Activated CD4-positive, CD25-positive, alpha-beta regulatory T cell treated with anti-CD3 and anti-CD28 coated beads, Interleukin-2, amount 50 U/mL, for 24 hours (primary cell): ENCODE results near the gene ANO1.

Source experiments
- ATAC-seq, 2 donors: fragments of 150-1000 bp; cut with Tn5 transposase; one replicate each; pipeline ENCODE4 v1.10.0; 2021; ENCODE audit warnings: mild to moderate bottlenecking in 1 of 2, moderate library complexity in 1 of 2

ANO1 gene

DNA sequence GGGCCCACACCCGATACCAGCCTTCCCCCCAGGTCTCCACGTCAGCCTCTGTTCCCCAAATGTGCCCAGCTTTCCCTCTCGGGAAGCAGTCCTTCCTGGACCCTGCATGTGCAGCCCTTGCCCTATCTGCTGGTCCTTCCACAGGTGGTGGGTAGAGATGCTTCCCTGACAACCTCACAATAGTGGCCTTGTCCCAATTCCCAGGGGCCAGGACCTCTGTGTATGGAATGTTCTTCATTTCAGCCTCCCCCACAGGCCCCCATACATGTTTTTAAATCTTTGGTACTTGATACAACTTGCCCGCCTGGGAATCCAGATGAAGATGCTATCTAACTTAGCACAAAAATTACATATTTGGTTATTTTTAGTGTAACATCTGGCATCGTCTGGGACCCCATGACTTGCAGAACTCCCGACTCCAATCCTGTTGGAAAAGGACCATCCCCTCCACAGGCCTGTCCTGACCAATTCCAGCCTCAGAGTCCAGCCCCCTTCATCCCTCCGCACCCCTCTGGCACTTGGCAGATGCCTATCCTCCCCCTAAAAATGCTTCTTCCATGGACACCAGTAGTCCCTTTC lies 39.5 kb downstream of the ANO1 start:
- ATAC-seq: no peak

DNA sequence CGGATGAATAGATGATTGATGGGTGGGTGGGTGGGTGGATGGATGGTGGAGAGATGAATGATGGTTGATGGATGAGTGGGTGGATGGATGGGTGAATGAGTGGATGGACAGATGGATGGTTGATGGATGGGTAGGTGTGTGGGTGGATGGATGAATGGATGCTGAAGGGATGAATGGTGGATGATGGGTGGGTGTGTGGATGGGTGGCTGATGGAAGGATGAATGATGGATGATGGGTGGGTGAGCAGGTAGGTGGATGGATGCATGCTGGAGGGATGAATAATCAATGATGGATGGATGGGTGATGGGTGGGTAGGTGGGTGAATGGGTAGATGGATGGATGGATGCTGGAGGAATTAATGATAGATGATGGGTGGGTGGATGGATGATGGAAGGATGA lies 40.5 kb downstream of the ANO1 start:
- ATAC-seq: no peak

DNA sequence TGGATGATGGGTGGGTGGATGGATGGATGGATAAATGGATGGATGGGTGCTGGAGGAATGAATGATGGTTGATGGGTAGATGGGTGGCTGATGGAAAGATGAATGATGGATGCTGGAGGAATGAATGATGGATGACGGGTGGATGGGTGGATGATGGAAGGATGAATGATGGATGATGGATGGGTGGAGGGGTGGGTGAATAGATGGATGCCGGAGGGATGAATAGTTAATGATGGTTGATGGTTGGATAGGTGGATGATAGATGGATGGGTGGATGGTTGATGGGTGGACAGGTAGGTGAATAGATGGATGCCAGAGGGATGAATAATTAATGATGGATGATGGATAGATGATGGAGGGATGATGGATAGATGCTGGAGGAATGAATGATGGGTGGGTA lies 41.4 kb downstream of the ANO1 start:
- no peak for ATAC-seq

DNA sequence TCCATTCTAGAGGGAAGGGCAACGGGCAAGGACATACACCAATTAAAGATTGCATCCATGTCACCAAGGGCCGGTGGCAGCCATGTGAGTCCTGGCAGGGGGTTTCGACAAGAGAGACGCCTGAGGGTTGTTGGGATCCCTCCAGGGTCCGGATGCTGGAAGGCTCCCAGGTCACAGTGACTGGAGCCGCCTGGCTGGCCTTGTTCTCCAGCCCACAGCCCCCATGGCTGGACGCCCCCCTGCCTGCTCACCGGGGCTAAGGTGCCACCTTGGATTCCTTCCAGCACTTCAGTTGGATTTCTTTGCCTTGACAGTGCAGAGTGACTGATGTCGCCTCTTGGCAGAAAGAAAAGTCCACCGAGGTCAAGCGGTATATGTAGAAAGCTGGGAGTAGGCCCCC lies 42.6 kb downstream of the ANO1 start:
- ATAC-seq: no peak

DNA sequence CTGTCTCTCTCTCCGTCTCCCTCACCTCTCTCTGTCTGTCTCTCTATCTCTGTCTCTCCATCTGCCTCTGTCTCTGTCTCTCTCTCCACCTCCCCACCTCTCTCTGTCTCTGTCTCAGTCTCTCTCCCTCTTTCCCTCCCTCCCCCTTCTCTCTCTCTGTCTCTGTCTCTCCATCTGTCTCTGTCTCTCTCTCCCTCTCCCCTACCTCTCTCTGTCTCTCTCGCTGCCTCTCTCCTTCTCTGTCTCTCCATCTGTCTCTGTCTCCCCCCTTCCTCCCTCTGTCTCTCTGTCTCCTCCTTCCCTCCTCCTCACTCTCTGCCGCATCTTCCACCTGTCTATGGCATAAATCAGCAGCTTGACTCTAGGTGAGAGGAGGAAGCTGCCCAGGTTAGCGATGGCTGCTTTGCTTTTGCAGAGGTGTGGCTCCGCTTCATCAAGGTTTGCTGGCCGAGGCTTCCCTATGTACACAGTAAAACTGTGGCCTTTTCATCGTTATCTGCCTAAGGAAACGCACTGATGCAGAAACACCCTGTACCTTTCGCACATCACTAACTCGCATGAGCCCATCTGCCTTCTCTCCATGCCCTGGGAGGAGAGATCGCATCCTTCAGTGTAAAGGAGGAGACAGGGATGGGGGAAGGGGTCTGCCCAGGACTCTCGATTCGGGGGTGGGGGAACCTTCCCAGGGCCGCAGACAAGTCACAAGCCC lies 44.5 kb downstream of the ANO1 start:
- no peak for ATAC-seq

DNA sequence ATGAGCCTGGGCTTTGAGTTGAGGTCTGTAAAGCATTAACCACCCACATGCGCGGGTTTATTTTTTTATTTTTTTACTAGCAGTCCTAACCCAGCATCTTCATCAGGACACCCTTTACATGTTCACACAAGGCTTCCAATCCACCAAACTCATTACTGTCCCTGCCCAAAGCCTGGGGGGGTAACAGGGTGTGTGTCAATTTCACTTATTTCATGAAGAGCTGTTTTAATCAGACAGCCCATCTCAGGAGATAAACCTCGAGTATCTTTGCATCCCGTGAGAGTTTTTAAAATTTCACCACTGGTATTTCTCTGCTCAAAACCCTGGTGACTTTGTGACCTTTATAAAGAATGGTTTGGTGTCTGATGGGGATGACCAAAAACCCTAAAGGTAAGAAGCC lies 45.6 kb downstream of the ANO1 start:
- no peak for ATAC-seq

DNA sequence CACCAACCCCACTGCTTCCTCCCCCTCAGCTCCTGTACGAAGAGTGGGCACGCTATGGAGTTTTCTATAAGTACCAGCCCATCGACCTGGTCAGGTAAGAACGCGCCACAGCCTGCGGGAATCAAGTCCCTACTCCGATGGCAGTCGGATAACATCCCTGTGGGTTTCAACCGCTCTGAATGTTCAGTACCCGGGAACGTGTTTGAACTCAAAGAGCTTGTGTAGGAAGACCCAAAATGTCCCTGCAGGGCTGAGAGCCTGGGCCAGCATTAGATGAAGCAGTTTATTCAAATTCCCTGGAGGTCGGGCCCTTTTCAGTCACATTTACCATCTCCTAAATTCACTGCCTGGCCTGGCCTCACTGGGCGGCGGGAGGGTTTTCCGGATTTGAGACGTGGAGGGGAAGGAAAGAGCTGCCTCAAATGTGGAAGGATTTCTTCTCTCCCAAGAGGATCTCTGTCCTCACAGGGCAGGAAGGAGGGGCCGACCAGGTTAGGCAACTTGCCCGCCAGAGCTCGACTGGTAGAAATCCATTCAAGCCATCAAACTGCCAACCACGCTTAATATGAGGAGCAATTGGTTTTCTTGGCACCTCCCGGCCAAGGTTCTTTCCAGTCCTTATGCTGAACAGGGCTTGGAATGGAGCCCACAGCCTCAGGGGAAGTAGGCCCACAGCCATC lies 46.3 kb downstream of the ANO1 start:
- no peak for ATAC-seq

DNA sequence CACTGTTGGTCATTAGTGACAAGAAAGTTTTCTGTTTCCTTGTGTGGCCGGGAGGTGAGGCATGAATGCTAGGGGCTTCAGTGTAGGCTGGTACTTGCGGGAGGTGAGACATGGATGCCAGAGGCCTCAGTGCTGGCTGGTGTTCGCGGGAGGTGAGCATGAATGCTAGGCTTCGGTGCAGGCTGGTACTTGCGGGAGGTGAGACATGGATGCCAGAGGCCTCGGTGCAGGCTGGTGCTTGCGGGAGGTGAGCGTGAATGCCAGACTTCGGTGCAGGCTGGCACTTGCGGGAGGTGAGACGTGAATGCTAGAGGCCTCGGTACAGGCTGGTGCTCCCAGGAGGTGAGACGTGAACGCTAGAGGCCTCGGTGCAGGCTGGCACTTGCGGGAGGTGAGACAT lies 48.4 kb downstream of the ANO1 start:
- no peak for ATAC-seq

DNA sequence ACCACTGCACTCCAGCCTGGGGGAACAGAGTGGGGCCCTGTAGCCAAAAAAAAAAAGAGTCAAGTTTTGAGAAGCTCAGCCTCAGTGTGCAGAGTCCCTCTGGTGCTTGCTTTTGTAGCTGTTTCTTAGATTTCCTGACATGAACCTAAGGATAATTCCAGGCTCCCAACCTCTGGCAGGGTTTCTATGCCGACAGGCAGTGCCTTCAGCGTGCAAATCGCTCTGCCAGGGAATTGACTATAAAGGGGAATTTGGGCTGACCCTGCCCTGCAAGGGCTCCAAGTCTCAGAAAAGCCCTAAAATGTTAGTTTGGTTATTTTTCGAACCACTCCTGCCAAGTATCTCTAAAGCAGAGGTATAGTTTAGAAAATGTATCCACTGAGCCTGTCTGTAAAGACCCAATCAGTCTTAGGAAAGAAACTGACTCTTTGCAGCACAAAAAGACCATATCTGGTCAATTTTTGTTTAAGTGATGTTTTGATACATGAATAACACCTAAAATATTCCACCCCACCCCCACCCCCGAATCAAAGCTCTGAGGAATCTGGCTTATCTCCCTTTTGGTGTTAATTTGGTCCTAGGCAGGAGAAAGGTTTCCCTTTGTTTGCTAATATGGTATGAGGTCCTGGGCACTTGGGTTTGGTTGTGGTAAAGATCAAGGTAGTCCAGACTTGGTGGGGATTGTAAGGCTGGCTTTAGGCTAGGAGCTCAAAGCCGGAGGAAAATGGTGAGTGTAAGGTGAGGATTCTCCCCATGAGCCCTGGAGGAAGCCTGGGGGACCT lies 49.7 kb downstream of the ANO1 start:
- ATAC-seq: no peak

DNA sequence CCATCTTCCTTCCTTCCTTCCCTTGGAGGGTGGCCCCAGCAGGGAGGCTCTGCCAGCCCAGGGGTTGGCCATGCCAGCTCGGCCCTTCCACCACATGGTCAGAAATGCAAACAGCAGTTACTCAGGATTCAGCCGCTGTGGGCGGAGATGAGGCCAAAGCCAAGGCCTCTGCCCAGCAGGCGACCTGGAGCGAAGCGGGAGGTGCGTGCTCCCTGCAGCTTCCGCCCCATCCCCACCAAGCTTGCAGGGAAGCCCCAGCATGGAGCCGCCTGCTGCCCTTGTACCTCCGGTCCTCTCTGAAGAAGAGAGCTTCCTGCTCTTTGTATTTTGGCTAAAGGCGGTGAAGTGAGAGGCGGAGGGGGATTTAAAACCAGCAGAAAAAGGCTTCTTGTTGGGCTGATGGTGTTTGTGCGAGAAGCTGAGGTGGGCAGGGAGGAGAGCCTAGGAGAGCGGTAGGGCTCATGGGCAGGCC lies 50.4 kb downstream of the ANO1 start:
- no peak for ATAC-seq

DNA sequence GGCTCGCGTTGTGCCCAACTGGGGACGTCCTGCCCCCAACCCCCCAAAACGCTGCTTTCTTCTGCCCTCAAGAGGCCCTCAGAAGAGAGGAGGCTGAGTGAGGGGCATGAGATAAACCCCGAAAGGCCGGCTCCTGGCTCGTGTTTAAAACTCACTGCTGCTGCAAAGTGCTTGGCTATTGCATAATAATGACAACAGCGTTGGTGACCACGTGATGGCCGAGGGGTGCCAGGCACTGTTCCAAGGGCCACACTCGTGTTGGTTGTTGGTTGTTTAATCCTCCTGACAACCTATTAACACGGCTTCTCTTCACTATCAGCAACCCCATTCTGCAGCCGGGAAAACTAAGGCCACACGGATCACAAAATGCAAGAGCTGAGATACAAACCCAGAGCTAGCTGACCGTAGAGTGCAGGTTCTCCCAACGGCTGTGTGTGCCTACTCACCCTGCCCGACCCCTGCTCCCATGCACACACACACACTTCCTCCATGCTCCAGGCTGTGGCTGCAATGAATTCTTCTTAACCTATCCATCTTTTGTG lies 51.0 kb downstream of the ANO1 start:
- no peak for ATAC-seq

DNA sequence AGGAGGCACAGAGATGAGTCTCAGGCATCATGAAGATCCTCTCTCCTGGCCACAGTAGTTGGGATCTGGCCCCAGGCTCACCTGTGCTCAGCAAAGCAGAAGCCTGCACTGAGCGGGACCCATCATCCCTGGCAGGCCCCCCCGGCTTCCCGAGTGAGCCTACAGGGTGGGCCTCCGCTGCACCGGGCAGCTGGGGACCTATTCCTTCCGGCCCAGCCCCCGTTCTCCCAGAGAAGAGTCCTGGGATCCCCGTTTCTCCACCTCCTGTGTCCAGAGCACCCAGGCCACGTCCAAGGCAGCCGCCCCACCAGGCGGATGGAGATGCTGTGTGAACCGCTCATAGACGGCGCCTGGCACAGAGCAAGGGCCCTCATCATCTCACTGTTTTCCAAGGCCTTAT lies 52.5 kb downstream of the ANO1 start:
- ATAC-seq: no peak

DNA sequence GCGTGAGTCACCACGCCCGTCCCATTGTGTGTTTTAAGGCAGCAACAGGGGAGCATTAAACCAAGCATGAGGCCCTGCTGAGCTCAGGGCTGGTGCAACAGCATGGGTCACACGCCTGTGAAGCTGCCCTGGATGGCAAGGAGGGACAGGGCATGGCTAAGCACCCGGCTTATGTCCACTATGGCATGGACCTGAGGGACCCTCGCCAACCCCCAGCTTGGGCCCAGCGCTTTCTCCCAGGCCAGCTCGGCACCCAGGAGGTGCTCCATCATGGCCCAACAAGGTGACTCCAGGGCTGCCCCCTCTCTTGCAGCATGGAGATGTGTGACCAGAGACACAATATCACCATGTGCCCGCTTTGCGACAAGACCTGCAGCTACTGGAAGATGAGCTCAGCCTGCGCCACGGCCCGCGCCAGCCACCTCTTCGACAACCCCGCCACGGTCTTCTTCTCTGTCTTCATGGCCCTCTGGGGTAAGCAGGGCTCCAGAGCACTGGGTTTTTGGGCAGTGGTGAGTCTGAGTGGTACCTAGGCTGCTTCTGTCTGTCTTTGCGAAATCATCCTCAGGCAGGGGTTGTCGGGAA lies 53.6 kb downstream of the ANO1 start:
- ATAC-seq: no peak

DNA sequence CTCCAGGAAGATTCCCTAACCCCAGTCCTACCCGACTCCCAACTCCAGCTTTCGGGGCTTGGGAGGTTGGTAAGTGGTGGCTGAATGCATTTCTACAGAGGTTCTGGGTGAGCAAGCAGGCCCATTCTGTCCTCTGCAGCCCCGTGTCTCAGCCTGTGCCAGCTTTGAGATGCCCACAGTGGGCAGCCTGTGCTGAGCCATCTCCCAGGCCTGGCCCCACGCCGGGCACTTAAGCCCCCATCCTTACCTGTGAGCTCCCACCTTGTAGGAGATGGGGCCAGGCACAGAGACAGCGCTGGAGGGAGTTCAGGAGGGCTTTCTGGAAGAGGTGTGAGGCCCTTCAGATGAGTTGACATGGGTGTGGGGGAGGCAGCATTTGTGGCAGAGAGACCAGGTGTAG lies 54.5 kb downstream of the ANO1 start:
- ATAC-seq: no peak

DNA sequence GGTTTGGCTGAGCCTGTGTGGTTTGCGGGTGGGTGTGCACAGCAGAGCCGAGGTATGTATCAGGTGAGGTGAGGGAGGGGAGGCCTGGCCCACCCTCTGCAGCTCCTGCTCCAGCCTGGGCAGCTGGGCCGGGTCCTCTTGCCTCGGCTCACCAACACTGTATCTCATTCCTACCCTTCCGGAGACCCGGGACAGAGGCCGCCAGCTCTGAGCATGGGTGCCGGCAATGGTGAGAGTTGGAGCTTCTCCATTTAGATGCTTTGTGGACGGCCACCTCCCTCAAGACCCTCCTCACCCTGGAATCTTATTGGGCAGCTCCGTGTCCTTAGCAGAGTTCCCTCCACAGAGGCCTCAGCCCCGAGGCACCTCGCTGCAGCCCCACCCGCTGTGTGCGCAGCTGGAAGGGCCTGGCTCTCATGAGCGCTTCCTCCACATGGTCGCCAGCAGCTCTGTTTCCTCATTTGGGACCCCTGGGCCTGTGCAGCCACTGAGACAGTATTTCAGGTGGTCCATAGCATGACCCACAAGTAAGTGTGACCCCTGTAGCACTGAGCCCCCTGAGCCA lies 55.7 kb downstream of the ANO1 start:
- ATAC-seq: no peak

DNA sequence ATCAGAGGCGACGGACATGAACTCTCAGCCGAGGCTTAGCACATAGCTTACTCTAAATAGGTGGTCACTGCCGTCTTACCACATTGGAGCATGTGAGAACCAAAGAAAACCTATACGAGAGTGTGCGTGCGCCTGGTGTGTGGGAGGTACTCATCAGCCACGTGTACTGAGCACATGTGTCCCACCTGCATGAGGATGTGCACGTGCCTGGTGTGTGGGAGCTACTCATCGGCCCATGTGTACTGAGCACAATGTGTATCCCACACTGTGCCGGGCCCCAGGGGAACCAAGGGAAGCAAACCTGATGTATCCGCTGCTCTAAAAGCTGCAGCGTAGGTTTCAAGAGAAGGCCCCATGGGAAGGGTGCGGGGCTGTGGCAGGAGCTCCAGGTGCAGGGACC lies 56.4 kb downstream of the ANO1 start:
- ATAC-seq: no peak

DNA sequence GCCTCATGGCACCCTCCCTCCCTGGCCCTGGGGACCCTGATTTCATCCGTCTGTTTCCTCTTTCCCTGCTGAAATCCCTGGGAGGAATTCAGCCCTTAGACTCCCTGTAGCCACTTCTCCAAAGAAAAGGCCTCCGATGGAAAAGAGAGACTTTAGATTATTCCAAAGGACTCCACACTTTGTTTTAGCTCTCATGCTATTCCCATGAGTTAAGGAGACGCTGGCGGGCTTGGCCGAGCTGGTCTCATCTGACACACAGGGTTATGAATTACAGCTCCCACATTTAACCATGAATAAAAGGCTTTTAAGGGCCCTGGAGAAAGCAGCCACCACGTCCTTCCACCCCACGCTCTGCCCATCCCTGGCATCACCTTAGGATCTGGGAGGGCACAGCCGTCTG lies 57.0 kb downstream of the ANO1 start:
- ATAC-seq: no peak

DNA sequence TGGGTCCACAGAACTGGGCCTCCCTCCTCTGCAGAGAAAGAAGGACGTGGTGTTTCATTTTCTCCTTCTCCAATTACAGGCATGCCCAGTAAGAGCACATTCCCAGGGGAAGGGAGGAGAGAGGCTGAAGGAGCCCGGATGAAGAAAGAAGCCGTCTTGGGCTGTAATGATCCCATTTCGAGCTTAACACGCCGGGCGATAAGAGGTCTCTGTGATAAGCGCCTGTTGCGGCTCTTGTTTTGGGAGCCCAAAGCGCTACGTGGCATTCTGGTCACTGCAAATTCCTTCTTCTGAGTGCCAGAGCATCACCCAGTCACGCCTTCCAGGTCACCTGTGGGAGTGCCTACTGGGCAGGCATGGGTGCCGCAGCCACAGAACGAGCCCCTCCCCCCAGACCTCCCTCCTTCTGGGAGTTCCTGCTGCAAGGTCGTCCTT lies 57.5 kb downstream of the ANO1 start:
- ATAC-seq: no peak

DNA sequence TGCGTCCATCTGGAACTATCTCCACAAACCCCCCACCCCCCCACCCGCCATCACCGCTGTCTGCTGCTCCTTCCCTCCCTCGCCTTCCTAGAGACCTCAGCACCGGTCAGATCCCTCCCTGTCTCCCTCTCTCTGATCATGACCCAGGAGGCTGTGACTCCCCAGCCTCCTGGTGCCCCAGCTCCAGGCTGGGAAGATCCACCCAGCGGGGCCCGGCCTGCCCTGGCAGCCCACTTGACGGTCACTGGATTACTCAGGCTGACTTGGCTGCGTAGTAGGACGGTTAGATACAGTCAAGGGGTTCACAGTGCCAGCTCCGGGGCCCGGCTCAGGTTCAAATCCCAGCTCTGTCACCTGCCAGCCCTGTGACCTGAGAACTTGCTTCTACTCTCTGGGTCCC lies 59.3 kb downstream of the ANO1 start:
- ATAC-seq: no peak

DNA sequence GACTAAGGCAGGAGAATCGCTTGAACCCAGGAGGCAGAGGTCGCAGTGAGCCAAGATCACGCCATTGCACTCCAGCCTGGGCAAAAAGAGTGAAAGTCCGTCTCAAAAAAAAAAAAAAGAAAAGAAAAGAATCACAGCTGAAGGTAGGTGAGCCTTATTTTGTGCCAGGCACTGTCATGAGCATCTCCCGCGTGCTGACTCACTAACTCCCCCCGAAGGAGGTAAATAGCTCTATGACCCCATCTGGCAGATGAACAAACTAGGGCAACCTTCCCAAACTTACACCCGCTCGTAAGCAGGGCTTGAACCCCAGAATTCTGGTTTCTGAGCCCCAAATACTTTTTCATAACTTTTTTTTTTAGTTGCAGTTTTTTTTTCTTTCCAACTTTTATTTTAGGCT lies 60.3 kb downstream of the ANO1 start:
- no peak for ATAC-seq

DNA sequence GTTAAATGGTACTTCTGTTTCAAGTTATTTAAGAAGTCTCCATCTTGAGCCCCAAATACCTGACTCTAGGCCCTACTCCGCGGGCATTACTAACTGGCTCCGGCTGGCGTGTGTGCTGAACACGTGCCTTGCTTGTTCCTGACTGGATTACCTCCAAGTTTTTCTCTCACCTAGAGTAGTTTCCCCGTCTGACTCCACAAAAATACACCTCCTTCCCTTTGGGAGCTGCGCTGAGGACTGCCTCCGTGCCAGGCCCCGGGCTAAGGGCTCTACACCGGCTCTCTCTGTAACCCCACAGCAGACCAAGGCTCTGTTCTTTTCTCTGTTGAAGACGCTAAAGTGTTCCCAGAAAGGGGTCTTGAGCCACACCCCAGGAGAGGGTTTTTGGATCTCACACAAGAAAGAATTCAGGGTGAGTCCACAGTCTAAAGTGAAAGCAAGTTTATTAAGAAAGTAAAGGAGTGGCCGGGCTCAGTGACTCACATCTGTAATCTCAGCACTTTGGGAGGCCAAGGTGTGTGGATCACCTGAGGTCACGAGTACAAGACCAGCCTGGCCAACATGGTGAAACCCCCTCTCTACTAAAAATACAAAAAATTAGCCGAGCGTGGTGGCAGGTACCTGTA lies 61.8 kb downstream of the ANO1 start:
- ATAC-seq: no peak
